AG08396 (cell line): ENCODE results near the gene UCP3.

Experiments
- DNase-seq: peaks from one replicate; pipeline ENCODE4 v3.0.0; 2012; ENCODE audit warnings: low spot score, mixed read lengths

UCP3 gene

DNA sequence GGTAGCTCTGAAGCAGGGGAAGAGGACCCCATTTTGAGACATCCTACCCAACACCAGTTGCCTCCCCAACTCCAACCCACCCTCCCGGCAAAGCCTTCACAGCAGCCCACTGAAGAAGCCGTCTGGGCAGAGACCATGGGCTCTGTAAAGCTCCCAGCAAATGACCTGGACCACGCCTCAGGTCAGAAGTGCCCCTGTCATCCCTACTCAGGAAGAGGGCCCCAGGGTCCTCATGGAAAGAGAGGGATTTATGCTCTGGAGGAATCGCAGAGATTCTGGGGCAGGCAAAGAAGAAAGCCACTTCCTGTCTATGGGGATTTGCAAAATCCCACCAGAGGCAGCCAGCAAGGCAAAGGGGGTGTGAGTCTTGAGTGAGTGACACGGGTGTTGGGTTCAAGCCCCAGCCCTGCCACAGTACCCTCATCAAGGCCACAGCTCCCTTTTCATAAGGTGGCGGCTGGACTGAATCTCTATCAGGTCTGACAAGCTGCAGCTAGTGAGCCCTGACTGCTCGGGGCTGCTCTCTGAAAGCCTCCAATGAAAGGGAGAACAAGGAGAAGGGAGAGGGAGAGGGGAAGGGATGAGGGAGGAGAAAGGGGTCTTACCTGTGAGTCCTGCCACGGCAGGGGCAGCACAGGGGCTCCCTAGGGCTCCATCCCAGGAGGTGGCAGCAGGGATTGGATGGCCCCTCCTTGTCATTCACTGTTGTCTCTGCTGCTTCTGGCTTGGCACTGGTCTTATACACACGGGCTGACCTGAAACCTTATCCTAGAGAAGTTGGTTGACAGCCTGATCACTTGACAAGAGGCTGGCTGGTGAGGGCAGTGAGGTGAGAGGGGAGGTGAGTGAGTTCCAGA is at the start of gene UCP3:
Gene UCP3, minus strand, starts transcription at position 713 of the 857 bp plus-strand sequence. CDS start 2,043 bp downstream, outside the sequence.
- DNase-seq, result no peak

GRCh38 chr11:74057249-74058151 is 48.6 kb upstream of the UCP3 start:
- peak; percentile 69 for DNase-seq

DNA sequence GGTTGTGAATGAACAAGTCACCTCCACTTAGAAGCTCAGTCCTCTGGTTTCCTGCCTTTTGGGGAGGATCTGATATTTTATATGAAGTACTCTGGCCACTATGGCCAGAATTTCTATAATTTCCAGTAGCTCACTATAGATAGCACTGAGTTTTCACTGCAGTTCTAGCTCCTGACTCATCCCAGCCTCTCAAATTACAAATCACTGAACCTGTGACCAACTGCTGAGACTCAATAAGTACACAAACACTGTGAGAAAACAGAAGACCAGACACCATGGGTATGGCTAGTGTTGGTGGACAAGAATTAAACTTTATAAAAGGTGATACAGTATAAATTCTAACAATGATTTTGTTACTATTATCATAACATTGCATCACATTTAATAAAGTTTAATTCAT is 47.1 kb upstream of the UCP3 start:
- peak; percentile 54 for DNase-seq

- DNase-seq, result no peak
These were observed 41.6 kb upstream of the UCP3 start for GRCh38 chr11:74050465-74050864.

DNA sequence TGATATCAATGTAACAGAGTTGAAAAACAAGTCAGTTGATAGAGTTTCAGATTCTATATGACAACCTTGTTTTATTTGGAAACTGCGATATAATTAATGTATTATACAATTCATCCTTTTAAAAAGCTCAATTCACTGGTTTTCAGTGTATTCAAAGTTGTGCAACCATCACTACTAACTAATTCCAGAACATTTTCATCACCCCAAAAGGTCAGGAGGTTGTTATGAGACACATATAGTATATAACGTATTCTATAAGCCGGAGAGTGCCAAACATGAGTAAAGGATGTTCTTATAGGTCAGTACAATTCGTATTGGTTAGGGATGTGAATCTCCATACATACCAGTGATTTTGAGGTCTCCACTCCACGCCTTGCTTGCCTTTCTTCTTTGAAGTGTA is 40.1 kb upstream of the UCP3 start:
- DNase-seq, result no peak

DNA sequence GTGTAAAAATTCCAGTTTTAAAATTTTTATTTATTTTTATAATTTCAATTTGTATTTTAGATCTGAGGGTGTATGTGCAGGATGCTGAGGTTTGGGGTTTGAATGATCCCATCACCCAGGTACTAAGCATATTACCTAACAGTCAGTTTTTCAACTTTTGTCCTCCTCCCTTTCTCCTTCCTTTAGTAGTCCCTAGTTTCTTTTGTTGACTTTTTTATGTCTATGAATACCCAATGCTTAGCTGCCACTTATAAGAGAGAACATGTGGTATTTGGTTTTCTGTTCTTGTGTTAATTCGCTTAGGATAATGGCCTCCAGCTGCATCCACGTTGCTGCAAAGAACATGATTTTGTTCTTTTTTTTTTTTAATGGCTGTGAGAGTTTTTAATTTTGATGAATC is 35.7 kb upstream of the UCP3 start:
- no peak for DNase-seq

DNA sequence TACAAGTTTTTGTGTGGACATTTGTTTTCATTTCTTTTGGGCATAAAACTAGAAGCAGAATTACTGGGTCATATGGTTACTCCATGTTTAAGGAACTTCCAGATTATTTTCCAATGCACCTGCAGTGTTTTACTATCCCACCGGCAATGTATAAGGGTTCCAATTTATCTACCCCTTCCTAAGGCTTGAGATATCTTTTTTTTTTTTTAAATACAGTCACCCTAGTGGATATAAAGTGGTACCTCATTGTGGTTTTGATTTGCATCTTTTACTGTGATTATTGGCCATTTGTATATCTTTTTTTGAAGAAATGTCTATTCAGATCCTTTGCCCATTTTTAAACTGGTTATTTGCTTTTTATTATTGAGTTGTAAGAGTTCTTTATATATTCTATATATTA is 34.6 kb upstream of the UCP3 start:
- no peak for DNase-seq

DNA sequence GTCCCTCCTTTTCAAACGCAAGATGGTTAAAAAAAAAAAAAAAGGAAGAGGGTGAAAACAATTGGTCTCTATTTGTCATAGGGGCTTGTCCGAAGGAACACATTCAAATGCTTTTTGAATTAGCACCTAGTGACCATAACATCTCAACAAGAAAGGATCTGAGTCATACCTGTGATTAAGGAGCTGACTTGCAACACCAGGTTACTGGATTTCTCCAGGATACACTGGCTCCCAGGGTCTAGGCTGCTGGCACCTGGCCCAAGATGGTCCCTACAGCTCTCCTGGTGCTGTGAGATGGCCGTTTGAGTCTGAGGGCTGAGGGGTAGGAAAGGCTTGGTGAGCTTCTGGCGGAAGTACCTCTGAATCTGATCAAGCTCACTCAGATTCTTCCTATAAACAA is 28.4 kb upstream of the UCP3 start:
- no peak for DNase-seq

GRCh38 chr11:74035264-74035663 is 26.4 kb upstream of the UCP3 start:
- DNase-seq, result no peak

GRCh38 chr11:74033046-74033445 is 24.2 kb upstream of the UCP3 start:
- DNase-seq, result no peak

GRCh38 chr11:74030723-74031676 is 22.1 kb upstream of the UCP3 start:
- DNase-seq, result no peak

GRCh38 chr11:74025467-74026166 is 16.7 kb upstream of the UCP3 start:
- no peak for DNase-seq

DNA sequence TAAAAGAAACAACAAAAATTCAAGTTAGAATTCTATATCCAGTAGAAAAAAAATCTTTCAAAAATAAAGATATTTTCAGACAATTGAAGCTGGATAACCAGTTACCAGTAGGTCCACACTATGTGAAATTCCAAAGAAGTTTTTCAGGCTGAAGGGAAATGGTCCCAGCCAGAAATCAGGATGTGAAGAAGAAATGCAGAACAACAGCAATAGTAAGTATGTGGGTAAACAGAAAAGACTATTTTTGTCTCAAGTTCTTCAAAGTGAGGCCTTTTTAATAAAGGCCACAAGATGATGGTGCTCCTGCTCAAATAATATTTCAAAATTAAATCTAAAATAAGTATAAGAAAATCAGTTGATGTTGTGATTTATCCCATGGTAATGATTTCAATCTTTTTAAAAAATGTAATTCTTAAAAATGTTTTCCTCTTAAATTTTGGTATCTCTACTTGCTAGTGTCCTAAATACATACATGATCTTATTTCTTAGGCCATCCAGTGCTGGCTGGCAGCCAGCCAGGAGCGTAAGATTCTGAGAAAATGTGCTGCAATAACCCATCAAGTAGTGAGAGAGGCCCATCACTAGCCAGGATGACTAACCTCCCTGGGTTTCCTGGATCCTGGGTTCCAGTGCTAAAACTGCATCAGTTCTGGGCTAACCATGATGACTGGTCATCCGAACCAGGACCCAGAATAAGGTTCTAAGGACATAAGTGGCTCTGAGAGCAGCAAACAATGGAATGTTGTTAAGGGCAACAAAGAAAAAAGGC is 15.6 kb upstream of the UCP3 start:
- DNase-seq, result peak; percentile 47

DNA sequence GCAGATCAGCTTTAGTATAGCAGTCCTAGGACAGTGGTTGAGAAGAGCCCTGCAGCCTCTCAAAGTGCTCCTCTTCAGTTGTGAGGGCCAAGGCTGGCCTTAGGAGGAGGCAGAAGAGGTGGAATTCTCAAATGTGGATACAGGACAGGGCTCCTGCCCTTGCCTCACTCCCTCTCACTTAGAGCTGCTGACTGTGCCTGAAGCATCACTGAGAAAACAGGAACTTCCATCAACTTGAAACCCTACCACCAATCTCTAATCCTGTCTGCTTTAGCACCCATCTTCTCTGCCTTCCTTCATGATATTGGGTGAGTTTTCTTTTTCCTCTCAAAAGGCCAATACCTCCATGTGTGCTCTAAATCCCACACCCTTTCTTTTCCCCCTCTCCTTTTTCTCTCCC is 14.4 kb upstream of the UCP3 start:
- DNase-seq, result no peak

DNA sequence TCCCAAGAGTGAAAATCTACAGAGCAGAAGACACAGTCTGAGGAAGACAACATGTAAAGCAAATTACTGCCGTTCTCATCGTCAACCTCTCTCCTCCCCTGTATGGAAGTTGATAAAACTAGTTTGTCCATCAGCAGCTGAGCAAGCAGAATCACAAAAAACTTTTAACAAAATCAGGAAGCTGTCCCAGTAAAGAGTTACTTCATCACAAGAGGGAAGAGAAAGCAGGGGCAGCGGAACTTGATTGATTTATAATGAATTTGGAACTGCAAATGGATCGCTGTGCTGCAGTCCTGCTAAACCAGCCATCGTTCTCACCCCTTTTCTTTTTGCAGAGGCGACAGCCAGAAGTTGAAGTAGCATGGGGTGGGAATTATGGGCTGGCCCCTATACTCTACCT is 13.7 kb upstream of the UCP3 start:
- no peak for DNase-seq

DNA sequence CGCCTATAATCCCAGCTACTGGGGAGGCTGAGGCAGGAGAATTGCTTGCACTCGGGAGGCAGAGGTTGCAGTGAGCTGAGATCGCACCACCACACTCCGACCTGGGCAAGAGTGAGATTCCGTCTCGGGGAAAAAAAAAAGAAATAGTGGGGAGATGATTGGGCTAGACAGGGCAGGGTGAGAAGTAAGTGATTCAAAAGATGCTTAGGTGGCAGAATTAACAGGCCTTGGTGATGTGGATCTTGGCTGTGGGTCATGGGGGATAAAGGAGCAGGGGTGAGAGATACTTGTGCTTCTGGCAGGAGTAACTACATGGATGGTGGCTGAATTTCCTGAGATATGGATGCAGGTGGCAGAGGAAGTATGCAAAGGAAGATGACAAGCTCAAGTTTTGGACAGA is 13.1 kb upstream of the UCP3 start:
- DNase-seq, result no peak

DNA sequence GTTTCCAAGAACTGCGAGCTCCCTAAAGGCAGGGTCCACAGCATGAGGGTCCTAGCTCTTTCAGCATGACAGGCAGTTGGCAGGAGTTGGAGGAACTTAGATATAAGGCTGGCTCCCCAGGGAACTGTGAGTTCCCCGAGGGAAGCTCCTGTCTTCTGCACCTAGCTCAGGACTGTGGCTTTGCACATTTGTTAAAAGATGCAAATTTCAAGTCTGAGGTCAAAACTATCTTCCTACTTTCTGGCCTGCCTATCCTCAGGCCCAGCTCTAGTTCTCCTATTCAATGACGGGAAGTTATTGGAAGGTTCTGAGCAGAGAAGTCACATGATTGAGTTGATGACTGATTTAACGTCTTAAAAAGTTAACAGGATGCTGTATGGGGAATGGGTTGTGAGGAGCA is 11.7 kb upstream of the UCP3 start:
- DNase-seq, result no peak

GRCh38 chr11:74019860-74020259 is 11.0 kb upstream of the UCP3 start:
- no peak for DNase-seq

DNA sequence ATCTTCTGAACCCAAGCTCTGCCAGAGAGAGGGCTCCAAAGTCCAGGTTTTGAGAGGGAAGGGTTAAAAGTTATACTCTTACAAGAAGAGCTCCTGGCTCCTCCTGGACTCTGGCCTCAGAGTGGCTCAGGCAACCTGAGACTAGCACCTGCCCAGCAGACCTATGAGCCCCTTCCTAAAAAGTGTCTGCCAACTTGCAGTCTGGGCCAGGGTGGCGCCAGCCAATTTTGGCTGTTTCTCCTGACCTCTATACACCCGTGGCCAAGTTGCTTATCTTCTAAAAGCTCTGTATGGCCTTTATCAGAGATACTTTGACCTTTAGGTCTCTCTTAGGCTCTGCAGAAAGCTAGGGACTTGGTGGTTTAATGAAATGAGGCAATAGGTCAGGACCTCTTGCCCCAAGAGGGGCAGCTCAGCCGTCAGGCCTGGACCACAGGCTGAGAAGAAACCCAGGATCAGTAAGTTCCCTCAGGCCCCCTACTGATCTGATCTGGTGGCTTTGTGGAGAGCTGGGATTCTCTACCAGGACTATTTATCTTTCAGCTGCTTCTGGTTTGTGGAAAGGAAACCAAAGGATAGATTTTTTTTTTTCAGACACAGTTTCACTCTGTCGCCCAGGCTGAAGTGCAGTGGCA is 10.3 kb upstream of the UCP3 start:
- DNase-seq, result no peak
